Renal cortex interstitium (tissue), 11 donors: Measurements from ENCODE around the gene SPAG9. TPM values are rescaled to one million over a fixed set of nuclear protein-coding genes. Genes with fewer than 3 reads are reported as not detected.
"Not testable (repeated sequence)": the region's sequence is repeated elsewhere in the genome, so short reads cannot be mapped to it uniquely, and the experiment has no call there.

Source experiments
- DNase-seq, 11 donors: peaks; one replicate each; pipeline ENCODE4 v3.0.0-alpha.2; 2013; ENCODE audit warnings: low read depth in 9 of 11, low spot score in 4 of 11; ENCODE audit errors: extremely low read depth in 1 of 11
- polyA plus RNA-seq, 3 donors: library from polyadenylated mRNA; unstranded; fragments of 120-200 nt; gene quantifications; one replicate each; pipeline ENCODE4 v1.2.1, GENCODE V29; 2013; ENCODE audit not compliant: insufficient read length in 3 of 3

The SPAG9 gene
- polyA plus RNA-seq, 3 donors: 97.0 to 129 (median 103) TPM

- no peak for DNase-seq
Observed at GRCh38 chr17:51107778-51108177, 12.9 kb downstream of the SPAG9 start.

DNA sequence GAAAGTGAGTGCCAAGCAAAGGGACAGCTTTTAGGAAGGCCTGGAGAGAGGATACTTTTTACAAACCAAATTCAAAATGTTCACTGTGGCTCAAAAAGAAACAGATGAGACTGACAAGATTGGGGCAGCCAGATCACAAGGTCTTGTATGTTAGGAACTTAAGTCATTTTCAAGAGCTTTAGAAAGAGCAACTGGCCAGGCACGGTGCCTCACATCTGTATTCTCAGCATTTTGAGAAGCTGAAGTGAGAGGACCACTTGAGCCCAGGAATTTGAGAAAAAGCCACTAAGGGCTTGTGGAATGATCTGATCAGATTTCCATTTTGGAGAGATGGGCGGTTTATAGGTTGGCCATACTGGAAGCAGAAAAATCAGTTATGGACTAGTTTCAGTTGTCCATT lies 17.2 kb downstream of the SPAG9 start:
- DNase-seq: no peak

DNA sequence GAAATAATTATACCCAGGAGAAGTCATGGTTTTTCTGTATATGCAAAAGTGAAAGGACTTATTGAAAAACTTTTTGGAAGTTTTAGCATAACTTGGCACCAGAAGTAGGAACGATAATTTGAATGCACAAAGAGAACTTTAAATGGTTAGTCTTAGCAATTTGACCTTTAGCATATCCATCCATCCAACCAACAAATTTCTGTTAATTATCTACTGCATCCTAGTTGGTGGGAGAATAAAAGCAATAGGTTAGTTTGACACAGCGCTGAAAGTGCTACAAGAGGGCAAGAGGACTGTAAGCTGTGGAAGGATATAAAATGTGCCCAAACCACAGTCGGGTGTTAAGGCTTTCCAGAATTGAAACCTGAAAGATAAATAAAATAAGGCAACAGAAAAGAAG lies 17.6 kb downstream of the SPAG9 start:
- DNase-seq: peak in 2 of 11 donors; percentile 32 to 57

DNA sequence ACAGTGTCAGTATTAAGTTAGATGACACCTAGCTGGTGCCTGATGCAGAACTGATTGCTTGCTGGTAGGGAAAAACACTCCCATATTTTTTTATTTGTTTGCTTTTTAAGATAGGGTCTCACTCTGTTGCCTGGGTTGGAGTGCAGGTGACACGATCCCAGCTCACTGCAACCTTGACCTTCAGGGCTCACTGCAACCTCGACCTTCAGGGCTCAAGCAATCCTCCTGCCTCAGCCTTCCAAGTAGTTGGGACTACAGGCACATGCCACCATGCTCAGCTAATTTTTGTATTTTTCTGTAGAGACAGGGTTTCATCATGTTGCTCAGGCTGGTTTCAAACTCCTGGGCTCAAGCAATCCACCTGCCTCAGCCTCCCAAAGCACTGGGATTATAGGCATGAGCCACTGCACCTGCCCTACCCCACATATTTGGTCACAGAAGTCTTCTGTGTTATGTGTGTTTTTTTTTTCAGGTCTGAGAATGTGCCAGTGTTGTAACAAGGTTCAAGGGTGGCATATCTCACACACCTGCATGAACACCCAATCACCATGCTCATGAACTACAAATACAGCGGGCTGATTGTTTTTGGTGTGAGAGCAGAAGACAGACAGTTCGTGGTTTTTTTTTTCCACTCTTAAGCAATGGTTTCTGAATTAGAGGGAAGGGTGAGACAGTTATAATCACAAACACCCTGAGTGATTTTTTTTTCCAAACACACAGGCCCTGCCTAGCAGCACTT lies 22.8 kb downstream of the SPAG9 start:
- no peak for DNase-seq

DNA sequence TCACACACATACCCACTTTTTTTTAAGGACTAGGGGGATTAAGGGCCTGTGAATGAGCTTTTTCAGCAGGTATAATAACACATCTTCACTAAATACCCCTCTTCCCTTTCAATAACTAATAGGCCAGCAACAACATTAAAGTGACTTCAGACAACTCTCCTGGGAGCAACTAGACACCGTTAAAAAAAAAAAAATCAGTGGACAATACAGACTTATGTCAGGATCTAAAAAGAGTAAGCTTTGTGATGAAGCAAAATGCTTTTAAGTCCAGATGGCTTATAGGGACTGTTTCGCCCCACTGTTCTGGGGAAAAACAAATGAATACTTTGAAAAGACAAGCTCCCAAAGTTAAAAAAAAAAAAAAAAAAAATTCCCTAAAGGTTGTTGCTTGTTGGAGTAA lies 29.0 kb downstream of the SPAG9 start:
- no peak for DNase-seq

DNA sequence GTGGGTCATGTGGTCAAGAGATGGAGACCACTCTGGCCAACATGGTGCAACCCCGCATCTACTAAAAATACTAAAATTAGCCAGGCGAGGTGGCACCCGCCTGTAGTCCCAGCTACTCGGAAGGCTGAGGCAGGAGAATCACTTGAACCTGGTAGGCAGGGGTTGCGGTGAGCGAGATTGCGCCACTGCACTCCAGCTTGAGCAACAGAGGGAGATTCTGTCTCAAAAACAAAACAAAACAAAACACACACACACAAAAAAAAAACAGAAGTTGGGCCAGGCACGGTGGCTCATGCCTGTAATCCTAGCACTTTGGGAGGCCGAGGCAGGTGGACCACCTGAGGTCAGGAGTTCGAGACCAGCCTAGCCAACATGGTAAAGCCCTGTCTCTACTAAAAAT lies 31.8 kb downstream of the SPAG9 start:
- DNase-seq: not testable (repeated sequence)

DNA sequence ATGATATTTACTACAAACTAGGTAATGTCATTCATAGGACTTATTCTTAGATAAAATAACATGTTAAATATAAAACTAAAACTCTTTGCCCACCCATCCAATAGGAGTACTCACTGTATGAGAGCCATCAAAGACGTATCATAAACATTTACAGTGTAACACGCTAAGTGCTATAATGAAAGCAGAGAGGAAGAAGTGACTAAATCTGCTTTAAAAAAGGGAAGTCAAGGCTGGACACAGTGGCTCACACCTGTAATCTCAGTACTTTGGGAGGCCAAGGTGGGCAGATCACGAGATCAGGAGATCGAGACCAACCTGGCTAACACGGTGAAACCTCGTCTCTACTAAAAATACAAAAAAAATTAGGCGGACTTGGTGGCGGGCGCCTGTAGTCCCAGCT lies 32.4 kb downstream of the SPAG9 start:
- DNase-seq: no peak

- DNase-seq: no peak
Observed at GRCh38 chr17:51087072-51087757, 33.5 kb downstream of the SPAG9 start.

GRCh38 chr17:51085150-51085805 lies 35.4 kb downstream of the SPAG9 start:
- DNase-seq: no peak

DNA sequence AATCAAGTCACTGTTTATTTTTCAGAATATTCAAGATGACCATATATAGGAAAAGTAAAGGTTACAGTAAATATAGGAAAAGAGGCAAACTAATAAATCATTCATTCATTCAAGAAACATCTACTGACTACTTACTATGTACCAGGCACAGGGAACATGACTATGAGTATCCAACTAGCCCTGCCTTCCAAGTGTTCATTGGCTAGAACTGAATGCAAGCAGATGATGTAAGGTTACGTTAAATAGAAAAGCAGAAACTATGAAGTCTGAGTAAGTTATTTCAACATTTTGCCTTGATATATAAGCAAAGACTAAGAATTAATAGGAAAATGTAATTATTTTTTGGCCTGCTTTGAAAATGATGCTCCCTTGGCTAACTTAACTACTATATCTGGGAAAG lies 36.7 kb downstream of the SPAG9 start:
- DNase-seq: no peak

DNA sequence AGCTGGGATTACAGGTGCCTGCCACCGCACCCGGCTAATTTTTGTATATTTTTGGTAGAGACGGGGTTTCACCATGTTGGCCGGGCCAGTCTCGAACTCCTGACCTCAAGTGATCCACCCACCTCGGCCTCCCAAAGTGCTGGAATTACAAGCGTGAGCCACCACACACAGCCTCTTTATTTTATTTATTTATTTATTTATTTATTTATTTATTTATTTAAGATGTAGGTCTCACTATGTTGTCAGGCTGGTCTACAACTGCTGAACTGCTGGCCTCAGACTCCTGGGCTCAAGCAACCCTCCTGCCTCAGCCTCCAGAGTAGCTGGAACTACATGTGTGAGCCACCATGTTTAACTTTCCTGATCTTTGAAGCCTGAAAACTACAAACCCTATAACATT lies 37.3 kb downstream of the SPAG9 start:
- DNase-seq: not testable (repeated sequence)

GRCh38 chr17:51079049-51079448 lies 41.6 kb downstream of the SPAG9 start:
- DNase-seq: no peak

- DNase-seq: no peak
Observed at GRCh38 chr17:51078009-51078592, 42.6 kb downstream of the SPAG9 start.

DNA sequence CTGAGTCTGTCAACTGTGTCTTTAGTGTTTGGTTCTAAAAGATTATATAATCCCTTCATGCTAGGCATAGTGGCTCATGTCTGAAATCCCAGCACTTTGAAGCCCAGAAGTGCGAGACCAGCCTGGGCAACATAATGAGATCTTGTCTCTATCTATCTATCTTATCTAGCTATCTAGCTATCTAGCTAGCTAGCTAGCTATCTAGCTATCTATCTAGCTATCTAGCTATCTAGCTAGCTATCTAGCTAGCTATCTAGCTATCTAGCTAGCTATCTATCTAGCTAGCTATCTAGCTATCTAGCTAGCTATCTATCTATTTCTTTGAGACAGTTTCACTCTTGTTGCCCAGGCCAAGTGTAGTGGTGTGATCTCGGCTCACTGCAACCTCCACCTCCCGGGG lies 43.8 kb downstream of the SPAG9 start:
- DNase-seq: no peak

DNA sequence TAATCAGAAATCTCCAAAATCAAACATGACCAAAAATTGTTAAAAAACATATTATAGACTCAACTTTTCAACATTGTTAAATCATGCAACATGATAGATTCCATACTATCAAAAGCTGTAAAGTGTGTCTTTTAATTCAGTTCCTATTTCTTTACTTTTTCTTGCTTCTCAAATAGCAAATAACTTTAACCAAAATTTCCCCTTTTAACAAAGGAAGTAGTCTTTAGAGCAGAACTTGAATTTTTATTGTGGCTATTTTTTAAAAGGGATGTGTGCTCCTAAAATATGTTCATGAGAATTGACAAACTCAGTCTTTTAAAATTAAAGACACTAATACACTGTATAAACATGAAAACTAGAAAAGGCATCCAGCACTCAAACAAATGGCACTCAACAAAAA lies 49.1 kb downstream of the SPAG9 start:
- DNase-seq: no peak

- no peak for DNase-seq
Observed at GRCh38 chr17:51065466-51065865, 55.2 kb downstream of the SPAG9 start.

DNA sequence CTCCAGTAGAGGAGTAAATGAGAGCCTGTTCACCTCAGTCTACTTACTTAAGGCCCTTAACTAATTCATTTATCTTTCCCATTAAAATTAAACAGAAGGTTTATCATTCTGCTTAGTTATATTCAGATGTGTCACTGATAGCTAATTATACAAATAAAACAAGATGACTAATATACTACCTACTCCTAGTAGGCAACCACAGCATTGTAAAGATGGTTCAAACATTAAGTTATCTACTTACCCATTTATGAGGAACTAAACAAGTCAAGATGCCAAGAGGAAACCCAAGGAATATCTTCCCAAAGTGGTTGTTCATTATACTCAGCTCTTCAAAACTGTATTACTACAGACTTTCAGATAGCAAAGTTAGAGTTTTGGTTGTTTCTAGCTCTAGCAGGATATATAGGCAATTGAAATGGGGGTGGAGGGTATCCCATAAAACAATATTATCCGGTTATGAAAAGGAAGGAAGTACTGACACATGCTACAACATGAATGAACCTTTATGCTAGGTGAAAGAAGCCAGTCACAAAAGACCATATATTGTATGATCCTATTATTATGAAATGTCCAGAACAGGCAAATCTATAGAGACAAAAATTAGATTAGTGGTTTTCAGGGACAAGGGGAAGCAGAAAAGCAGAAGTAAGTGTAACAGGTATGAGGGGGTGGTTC lies 56.5 kb downstream of the SPAG9 start:
- no peak for DNase-seq

GRCh38 chr17:51060396-51060795 lies 60.3 kb downstream of the SPAG9 start:
- DNase-seq: no peak

DNA sequence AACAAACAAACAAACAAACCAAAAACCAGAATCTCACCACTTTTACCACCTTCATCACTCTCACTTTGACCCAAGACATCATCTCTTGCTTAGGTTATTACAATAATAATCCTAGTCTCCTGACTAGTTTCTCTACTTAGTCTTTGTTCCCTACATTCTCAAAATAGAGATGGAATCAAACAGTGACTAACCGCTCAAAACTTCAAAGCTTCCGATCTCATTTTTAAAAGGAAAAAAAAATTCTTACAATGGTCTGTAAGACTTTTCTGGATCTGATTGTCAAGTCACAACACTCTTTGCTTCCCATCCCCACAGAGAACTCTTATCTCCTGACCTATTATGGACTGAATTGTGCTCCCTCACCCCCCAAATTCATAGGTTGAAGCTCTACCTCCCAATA lies 60.9 kb downstream of the SPAG9 start:
- DNase-seq: no peak
